Measurements from ENCODE around the gene SULT1C2. TPM values are rescaled to one million over a fixed set of nuclear protein-coding genes. Genes with fewer than 3 reads are reported as not detected.

The SULT1C2 gene
- not detected in 2 replicates for total RNA-seq

- Mint-ChIP-seq H3K4me3 (ENCODE audit: low read depth) (no peak within 1 kb of the TSS), H3K27ac (no peak within 1 kb of the TSS), H3K4me1 (ENCODE audit: low read depth) (no peaks in the 10 kb centered on the region), H3K27me3 (ENCODE audit: low read depth) (no peaks in the 10 kb centered on the region), H3K9me3 (no peaks in the 10 kb centered on the region), H3K36me3 (ENCODE audit: low read depth) (no peaks in the 10 kb centered on the region)
- no peak for DNase-seq (ENCODE audit: low spot score)
- intact Hi-C loops (cut with micrococcal nuclease): no loop called here
Observed at GRCh38 chr2:108288534-108289106, at the start of gene SULT1C2. TSS of gene SULT1C2 (plus strand) at chr2:108288895. CDS start at chr2:108293668, 4,773 bp downstream.

- H3K4me1 Mint-ChIP-seq (ENCODE audit: low read depth): no peaks in the 10 kb centered on the region
- no peaks in the 10 kb centered on the region for H3K36me3 Mint-ChIP-seq (ENCODE audit: low read depth)
- intact Hi-C loops (cut with micrococcal nuclease): no loop called here
- no peak within 1 kb of the TSS for H3K27ac Mint-ChIP-seq
- no peaks in the 10 kb centered on the region for H3K27me3 Mint-ChIP-seq (ENCODE audit: low read depth)
- no peak within 1 kb of the TSS for H3K4me3 Mint-ChIP-seq (ENCODE audit: low read depth)
- no peak for DNase-seq (ENCODE audit: low spot score)
- H3K9me3 Mint-ChIP-seq: peaks cover 8% of the 10 kb centered on the region
Observed at GRCh38 chr2:108239786-108240185, 48.9 kb upstream of the SULT1C2 start, which contains the start of gene SULT1C3. TSS of gene SULT1C3 (plus strand) at chr2:108239968. CDS start at chr2:108247195, 7,227 bp downstream.

GRCh38 chr2:108240966-108241365 is 47.7 kb upstream of the SULT1C2 start:
- no peak for DNase-seq (ENCODE audit: low spot score)
- intact Hi-C loops (cut with micrococcal nuclease): no loop called here
- H3K27ac Mint-ChIP-seq: no peak overlapping the region
- H3K36me3 Mint-ChIP-seq (ENCODE audit: low read depth): no peaks in the 10 kb centered on the region
- H3K4me3 Mint-ChIP-seq (ENCODE audit: low read depth): no peak overlapping the region
- H3K9me3 Mint-ChIP-seq: peaks cover 5% of the 10 kb centered on the region
- no peaks in the 10 kb centered on the region for H3K4me1 Mint-ChIP-seq (ENCODE audit: low read depth)
- no peaks in the 10 kb centered on the region for H3K27me3 Mint-ChIP-seq (ENCODE audit: low read depth)

GRCh38 chr2:108243566-108243965 is 45.1 kb upstream of the SULT1C2 start:
- H3K27ac Mint-ChIP-seq: no peak overlapping the region
- no peaks in the 10 kb centered on the region for H3K9me3 Mint-ChIP-seq
- no peaks in the 10 kb centered on the region for H3K36me3 Mint-ChIP-seq (ENCODE audit: low read depth)
- H3K4me1 Mint-ChIP-seq (ENCODE audit: low read depth): no peaks in the 10 kb centered on the region
- intact Hi-C loops (cut with micrococcal nuclease): no loop called here
- DNase-seq (ENCODE audit: low spot score): no peak
- no peak overlapping the region for H3K4me3 Mint-ChIP-seq (ENCODE audit: low read depth)
- no peaks in the 10 kb centered on the region for H3K27me3 Mint-ChIP-seq (ENCODE audit: low read depth)

- Mint-ChIP-seq H3K4me3 (ENCODE audit: low read depth) (no peak overlapping the region), H3K36me3 (ENCODE audit: low read depth) (no peaks in the 10 kb centered on the region), H3K27me3 (ENCODE audit: low read depth) (no peaks in the 10 kb centered on the region), H3K4me1 (ENCODE audit: low read depth) (no peaks in the 10 kb centered on the region), H3K27ac (no peak overlapping the region), H3K9me3 (no peaks in the 10 kb centered on the region)
- intact Hi-C loops (cut with micrococcal nuclease): no loop called here
- DNase-seq (ENCODE audit: low spot score): no peak
Observed at GRCh38 chr2:108244667-108245414, 43.9 kb upstream of the SULT1C2 start.

GRCh38 chr2:108253106-108253505 is 35.6 kb upstream of the SULT1C2 start:
- Mint-ChIP-seq H3K4me1 (ENCODE audit: low read depth) (no peaks in the 10 kb centered on the region), H3K27me3 (ENCODE audit: low read depth) (peaks cover 2% of the 10 kb centered on the region), H3K9me3 (no peaks in the 10 kb centered on the region), H3K4me3 (ENCODE audit: low read depth) (no peak overlapping the region), H3K27ac (no peak overlapping the region), H3K36me3 (ENCODE audit: low read depth) (no peaks in the 10 kb centered on the region)
- DNase-seq (ENCODE audit: low spot score): no peak
- intact Hi-C loops (cut with micrococcal nuclease): no loop called here

GRCh38 chr2:108257757-108258331 is 30.9 kb upstream of the SULT1C2 start:
- no peaks in the 10 kb centered on the region for H3K4me1 Mint-ChIP-seq (ENCODE audit: low read depth)
- intact Hi-C loops (cut with micrococcal nuclease): no loop called here
- no peak overlapping the region for H3K4me3 Mint-ChIP-seq (ENCODE audit: low read depth)
- no peaks in the 10 kb centered on the region for H3K9me3 Mint-ChIP-seq
- no peak overlapping the region for H3K27ac Mint-ChIP-seq
- H3K27me3 Mint-ChIP-seq (ENCODE audit: low read depth): peaks cover 2% of the 10 kb centered on the region
- DNase-seq (ENCODE audit: low spot score): no peak
- no peaks in the 10 kb centered on the region for H3K36me3 Mint-ChIP-seq (ENCODE audit: low read depth)

- H3K27ac Mint-ChIP-seq: no peak overlapping the region
- no peak for DNase-seq (ENCODE audit: low spot score)
- intact Hi-C loops (cut with micrococcal nuclease): no loop called here
- H3K9me3 Mint-ChIP-seq: no peaks in the 10 kb centered on the region
- H3K4me1 Mint-ChIP-seq (ENCODE audit: low read depth): no peaks in the 10 kb centered on the region
- H3K27me3 Mint-ChIP-seq (ENCODE audit: low read depth): peaks cover 1% of the 10 kb centered on the region
- H3K4me3 Mint-ChIP-seq (ENCODE audit: low read depth): no peak overlapping the region
- H3K36me3 Mint-ChIP-seq (ENCODE audit: low read depth): no peaks in the 10 kb centered on the region
Observed at GRCh38 chr2:108260773-108261172, 27.9 kb upstream of the SULT1C2 start.

- H3K4me1 Mint-ChIP-seq (ENCODE audit: low read depth): no peaks in the 10 kb centered on the region
- peaks cover 1% of the 10 kb centered on the region for H3K27me3 Mint-ChIP-seq (ENCODE audit: low read depth)
- H3K36me3 Mint-ChIP-seq (ENCODE audit: low read depth): no peaks in the 10 kb centered on the region
- no peaks in the 10 kb centered on the region for H3K9me3 Mint-ChIP-seq
- H3K4me3 Mint-ChIP-seq (ENCODE audit: low read depth): no peak overlapping the region
- H3K27ac Mint-ChIP-seq: no peak overlapping the region
- intact Hi-C loops (cut with micrococcal nuclease): no loop called here
- DNase-seq (ENCODE audit: low spot score): no peak
Observed at GRCh38 chr2:108262036-108262435, 26.7 kb upstream of the SULT1C2 start.

- H3K9me3 Mint-ChIP-seq: no peaks in the 10 kb centered on the region
- H3K4me3 Mint-ChIP-seq (ENCODE audit: low read depth): no peak overlapping the region
- no peaks in the 10 kb centered on the region for H3K4me1 Mint-ChIP-seq (ENCODE audit: low read depth)
- H3K36me3 Mint-ChIP-seq (ENCODE audit: low read depth): no peaks in the 10 kb centered on the region
- DNase-seq (ENCODE audit: low spot score): no peak
- peaks cover 1% of the 10 kb centered on the region for H3K27me3 Mint-ChIP-seq (ENCODE audit: low read depth)
- intact Hi-C loops (cut with micrococcal nuclease): no loop called here
- H3K27ac Mint-ChIP-seq: no peak overlapping the region
Observed at GRCh38 chr2:108263401-108263800, 25.3 kb upstream of the SULT1C2 start.

- Mint-ChIP-seq H3K4me1 (ENCODE audit: low read depth) (no peaks in the 10 kb centered on the region), H3K9me3 (no peaks in the 10 kb centered on the region), H3K36me3 (ENCODE audit: low read depth) (no peaks in the 10 kb centered on the region), H3K27ac (no peak overlapping the region), H3K4me3 (ENCODE audit: low read depth) (no peak overlapping the region), H3K27me3 (ENCODE audit: low read depth) (peaks cover 1% of the 10 kb centered on the region)
- intact Hi-C loops (cut with micrococcal nuclease): no loop called here
- DNase-seq (ENCODE audit: low spot score): no peak
Observed at GRCh38 chr2:108266218-108266617, 22.5 kb upstream of the SULT1C2 start.

GRCh38 chr2:108267101-108267500 is 21.6 kb upstream of the SULT1C2 start:
- Mint-ChIP-seq H3K4me3 (ENCODE audit: low read depth) (no peak overlapping the region), H3K27me3 (ENCODE audit: low read depth) (peaks cover 1% of the 10 kb centered on the region), H3K4me1 (ENCODE audit: low read depth) (no peaks in the 10 kb centered on the region), H3K9me3 (no peaks in the 10 kb centered on the region), H3K27ac (no peak overlapping the region), H3K36me3 (ENCODE audit: low read depth) (no peaks in the 10 kb centered on the region)
- intact Hi-C loops (cut with micrococcal nuclease): no loop called here
- no peak for DNase-seq (ENCODE audit: low spot score)

- H3K27me3 Mint-ChIP-seq (ENCODE audit: low read depth): peaks cover 1% of the 10 kb centered on the region
- no peak overlapping the region for H3K27ac Mint-ChIP-seq
- H3K4me3 Mint-ChIP-seq (ENCODE audit: low read depth): no peak overlapping the region
- no peaks in the 10 kb centered on the region for H3K36me3 Mint-ChIP-seq (ENCODE audit: low read depth)
- no peak for DNase-seq (ENCODE audit: low spot score)
- H3K4me1 Mint-ChIP-seq (ENCODE audit: low read depth): no peaks in the 10 kb centered on the region
- intact Hi-C loops (cut with micrococcal nuclease): no loop called here
- H3K9me3 Mint-ChIP-seq: no peaks in the 10 kb centered on the region
Observed at GRCh38 chr2:108268001-108268400, 20.7 kb upstream of the SULT1C2 start.

Data from activated T-helper 2 cell treated with anti-CD3 and anti-CD28 coated beads, Interferon-gamma antibody, Interleukin-2, Interleukin-4, amounts not matched to agents 10 μg/mL and 5 μg/mL and 100 μg/mL, durations not matched to agents 14 hours and 24 hours and 36 hours (primary cell).